Ishikawa (cell line): ENCODE data around the gene PLPP4.

Experiments used
- CEBPB ChIP-seq: IDR thresholded peaks from 2 replicates; pipeline ENCODE4 v1.6.1; 2012
- CREB1 ChIP-seq: IDR thresholded peaks from 2 replicates; pipeline ENCODE4 v1.6.1; 2012; ENCODE audit warnings: low read depth
- EGR1 ChIP-seq: IDR thresholded peaks from 2 replicates; pipeline ENCODE4 v1.6.1; 2012
- EP300 ChIP-seq: IDR thresholded peaks from 2 replicates; pipeline ENCODE4 v1.6.1; 2012; ENCODE audit warnings: borderline replicate concordance
- FOXM1 ChIP-seq: IDR thresholded peaks from 2 replicates; pipeline ENCODE4 v1.6.1; 2012; ENCODE audit warnings: low read depth, borderline replicate concordance
- NFIC ChIP-seq: IDR thresholded peaks from 2 replicates; pipeline ENCODE4 v1.6.1; 2012
- RAD21 ChIP-seq: IDR thresholded peaks from 2 replicates; pipeline ENCODE4 v1.6.1; 2012; ENCODE audit warnings: low read depth
- TAF1 ChIP-seq: IDR thresholded peaks from 2 replicates; pipeline ENCODE4 v1.6.1; 2012; ENCODE audit warnings: low read depth, mild to moderate bottlenecking
- TCF12 ChIP-seq: IDR thresholded peaks from 2 replicates; pipeline ENCODE4 v1.6.1; 2012; ENCODE audit warnings: low read depth
- TEAD4 ChIP-seq: IDR thresholded peaks from 2 replicates; pipeline ENCODE4 v1.6.1; 2012
- YY1 ChIP-seq: IDR thresholded peaks from 2 replicates; pipeline ENCODE4 v1.6.1; 2012; ENCODE audit warnings: low read depth
- ZBTB7A ChIP-seq: IDR thresholded peaks from 2 replicates; pipeline ENCODE4 v1.6.1; 2012; ENCODE audit warnings: low read depth
- TF ChIP-seq, protein P1 (sequence below): IDR thresholded peaks from 2 replicates; pipeline ENCODE4 v1.6.1; 2012
- TF ChIP-seq, protein P2 (sequence below): IDR thresholded peaks from 2 replicates; pipeline ENCODE4 v1.6.1; 2012
- TF ChIP-seq, protein P3 (sequence below): IDR thresholded peaks from 2 replicates; pipeline ENCODE4 v1.6.1; 2012; ENCODE audit warnings: low read depth, mild to moderate bottlenecking

Gene PLPP4

DNA sequence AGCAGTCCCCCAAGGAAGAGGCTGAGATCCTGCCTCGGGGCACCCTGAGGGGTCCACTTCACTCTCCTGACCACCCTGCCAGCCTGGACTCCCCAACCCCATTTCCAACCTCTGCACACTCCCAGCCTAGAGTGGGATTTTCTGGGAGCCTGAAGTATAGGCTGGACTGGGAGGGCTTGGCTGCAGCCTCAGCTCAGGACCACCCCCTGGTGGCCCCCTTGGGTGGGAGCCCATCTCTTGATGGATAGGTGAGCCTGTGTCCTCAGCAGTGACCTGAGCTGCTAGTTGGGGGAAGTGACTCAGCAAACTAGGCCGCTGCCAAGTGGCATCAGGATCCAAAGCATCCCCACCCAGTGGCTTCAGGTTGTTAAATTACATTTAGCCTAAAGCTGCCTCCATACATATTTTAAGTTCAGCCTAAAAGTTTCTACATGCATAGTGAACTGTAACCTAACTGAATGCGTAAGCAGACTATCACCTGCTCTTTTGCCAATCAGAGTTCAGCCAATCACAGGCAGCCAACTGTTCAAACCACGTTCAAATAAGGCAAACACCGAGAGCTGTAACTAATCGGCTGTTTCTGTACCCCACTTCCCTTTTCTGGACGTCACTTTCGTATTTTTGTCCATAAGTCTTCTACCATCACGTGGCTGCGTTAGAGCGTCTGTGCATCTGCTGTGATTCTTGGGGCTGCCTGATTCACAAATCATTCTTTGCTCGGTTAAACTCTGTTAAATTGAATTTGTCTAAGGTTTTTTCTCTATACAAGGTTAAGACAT, 144.0 kb downstream of the PLPP4 start:
- TF ChIP-seq, protein P1, sequence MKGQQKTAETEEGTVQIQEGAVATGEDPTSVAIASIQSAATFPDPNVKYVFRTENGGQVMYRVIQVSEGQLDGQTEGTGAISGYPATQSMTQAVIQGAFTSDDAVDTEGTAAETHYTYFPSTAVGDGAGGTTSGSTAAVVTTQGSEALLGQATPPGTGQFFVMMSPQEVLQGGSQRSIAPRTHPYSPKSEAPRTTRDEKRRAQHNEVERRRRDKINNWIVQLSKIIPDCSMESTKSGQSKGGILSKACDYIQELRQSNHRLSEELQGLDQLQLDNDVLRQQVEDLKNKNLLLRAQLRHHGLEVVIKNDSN = no peak
- TF ChIP-seq FOXM1 (no peak), TEAD4 (no peak), EGR1 (no peak), TCF12 (no peak), ZBTB7A (no peak), TAF1 (no peak), CREB1 (no peak), EP300 (no peak), RAD21 (no peak), NFIC (no peak), YY1 (no peak), CEBPB (no peak)
- TF ChIP-seq, protein P2, sequence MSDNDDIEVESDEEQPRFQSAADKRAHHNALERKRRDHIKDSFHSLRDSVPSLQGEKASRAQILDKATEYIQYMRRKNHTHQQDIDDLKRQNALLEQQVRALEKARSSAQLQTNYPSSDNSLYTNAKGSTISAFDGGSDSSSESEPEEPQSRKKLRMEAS = no peak
- TF ChIP-seq, protein P3, sequence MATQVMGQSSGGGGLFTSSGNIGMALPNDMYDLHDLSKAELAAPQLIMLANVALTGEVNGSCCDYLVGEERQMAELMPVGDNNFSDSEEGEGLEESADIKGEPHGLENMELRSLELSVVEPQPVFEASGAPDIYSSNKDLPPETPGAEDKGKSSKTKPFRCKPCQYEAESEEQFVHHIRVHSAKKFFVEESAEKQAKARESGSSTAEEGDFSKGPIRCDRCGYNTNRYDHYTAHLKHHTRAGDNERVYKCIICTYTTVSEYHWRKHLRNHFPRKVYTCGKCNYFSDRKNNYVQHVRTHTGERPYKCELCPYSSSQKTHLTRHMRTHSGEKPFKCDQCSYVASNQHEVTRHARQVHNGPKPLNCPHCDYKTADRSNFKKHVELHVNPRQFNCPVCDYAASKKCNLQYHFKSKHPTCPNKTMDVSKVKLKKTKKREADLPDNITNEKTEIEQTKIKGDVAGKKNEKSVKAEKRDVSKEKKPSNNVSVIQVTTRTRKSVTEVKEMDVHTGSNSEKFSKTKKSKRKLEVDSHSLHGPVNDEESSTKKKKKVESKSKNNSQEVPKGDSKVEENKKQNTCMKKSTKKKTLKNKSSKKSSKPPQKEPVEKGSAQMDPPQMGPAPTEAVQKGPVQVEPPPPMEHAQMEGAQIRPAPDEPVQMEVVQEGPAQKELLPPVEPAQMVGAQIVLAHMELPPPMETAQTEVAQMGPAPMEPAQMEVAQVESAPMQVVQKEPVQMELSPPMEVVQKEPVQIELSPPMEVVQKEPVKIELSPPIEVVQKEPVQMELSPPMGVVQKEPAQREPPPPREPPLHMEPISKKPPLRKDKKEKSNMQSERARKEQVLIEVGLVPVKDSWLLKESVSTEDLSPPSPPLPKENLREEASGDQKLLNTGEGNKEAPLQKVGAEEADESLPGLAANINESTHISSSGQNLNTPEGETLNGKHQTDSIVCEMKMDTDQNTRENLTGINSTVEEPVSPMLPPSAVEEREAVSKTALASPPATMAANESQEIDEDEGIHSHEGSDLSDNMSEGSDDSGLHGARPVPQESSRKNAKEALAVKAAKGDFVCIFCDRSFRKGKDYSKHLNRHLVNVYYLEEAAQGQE = no peak

DNA sequence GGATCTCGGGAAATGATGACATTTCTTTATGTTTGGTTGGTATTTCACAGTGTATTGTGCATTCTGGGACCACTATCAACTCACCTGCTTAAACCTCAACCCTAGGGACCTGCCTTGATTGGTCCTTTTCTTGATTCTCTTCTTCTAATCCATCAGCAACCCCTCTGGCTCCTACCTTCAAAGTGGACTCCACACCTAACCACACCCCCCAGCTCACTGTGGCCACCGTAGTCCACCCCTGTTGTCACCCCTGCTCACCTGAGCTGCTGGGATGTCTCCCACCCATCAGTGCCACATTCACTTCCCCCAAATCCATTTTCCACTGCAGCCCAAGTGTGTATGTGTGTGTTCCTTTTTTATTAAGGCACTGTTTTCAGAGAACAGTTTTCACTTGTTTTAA, 145.0 kb downstream of the PLPP4 start:
- TF ChIP-seq TCF12 (no peak), YY1 (no peak), CREB1 (no peak), RAD21 (no peak), EP300 (no peak), EGR1 (no peak), CEBPB (no peak), TEAD4 (no peak), NFIC (no peak), FOXM1 (no peak), TAF1 (no peak), ZBTB7A (no peak)
- TF ChIP-seq, protein P3 = no peak
- TF ChIP-seq, protein P1 = no peak
- TF ChIP-seq, protein P2 = no peak

DNA sequence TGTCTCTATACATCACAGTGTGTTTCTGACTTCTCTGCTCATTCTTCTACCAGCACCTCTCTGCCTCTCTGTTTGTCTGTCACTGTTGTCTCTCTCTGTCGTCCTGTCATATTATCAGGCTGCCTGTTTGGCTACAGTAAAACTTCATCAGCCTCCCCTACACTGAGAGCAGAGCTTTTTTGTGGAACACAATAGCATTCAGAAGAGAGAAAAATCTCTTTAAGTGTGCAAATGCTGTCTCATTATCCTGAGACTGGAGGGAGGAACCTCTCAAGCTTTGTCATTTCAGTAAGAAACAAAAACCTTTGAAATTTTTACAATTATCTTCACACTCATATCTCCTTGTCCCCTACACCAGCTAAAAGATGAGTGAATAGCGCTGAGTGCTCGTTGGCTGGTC, 148.4 kb downstream of the PLPP4 start:
- TF ChIP-seq NFIC = no peak

DNA sequence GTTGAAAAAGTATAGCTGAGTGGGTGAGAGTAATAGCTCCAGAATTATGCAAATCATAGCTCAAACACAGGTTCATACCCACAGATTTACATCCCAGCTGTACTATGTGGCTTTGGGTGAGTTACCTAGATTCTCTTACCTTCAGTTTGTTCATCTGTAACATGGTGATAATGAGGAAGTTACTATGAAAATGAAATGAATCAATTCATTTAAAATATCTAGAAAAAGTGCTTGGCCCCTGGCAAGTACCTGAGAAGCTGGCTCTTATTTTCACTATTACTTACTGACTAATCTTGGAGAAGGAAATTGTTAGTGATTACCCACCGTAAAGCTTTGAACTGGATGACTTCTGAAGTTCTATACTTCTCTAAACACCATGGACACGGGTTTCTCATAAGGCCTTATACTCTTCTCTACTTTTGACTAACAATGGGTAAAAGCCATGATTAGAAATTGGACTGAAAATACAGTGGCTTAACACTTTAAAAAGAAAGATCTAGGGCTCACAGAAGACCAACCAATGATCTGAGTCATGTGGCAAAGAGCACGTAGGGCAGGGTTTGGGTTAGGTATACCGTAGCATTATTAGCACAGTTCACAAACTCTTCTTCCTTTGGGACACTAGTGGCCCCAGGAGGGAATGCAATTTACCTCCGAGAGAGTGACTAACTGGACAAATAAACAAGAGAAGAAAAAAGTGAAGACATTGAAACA, 149.2 kb downstream of the PLPP4 start:
- TF ChIP-seq, protein P3 = no peak
- TF ChIP-seq, protein P1 = no peak
- TF ChIP-seq YY1 (no peak), NFIC (no peak), CREB1 (no peak), EGR1 (no peak), ZBTB7A (no peak), TCF12 (no peak), TEAD4 (no peak), TAF1 (no peak), FOXM1 (no peak), EP300 (no peak), CEBPB (no peak), RAD21 (no peak)
- TF ChIP-seq, protein P2 = no peak
